HL-60 (cell line): ENCODE measurements around the gene KIFC1.

Experiments used
- DNase-seq, 2 experiments: peaks; one replicate each; pipeline ENCODE4 v3.0.0-alpha.2; 2010 to 2020; ENCODE audit warnings: low read depth in 1 of 2, low spot score in 1 of 2
- H3K27ac ChIP-seq: fragments of 250-450 bp; sonication (Bioruptor Pico); replicated peaks from 2 replicates; pipeline ENCODE4 v1.5.1; 2020; ENCODE audit warnings: mild to moderate bottlenecking, moderate library complexity
- H3K27me3 ChIP-seq: fragments of 250-450 bp; sonication (Bioruptor Pico); 2 replicates; pipeline ENCODE4 v1.5.1; 2021; ENCODE audit warnings: mild to moderate bottlenecking, moderate library complexity; ENCODE audit not compliant: insufficient read depth, poor library complexity, severe bottlenecking
- H3K4me3 ChIP-seq: replicated peaks from 2 replicates; pipeline ENCODE4 v1.5.1; 2011; ENCODE audit warnings: mild to moderate bottlenecking, control low read depth, low read length; ENCODE audit not compliant: insufficient read depth
- CTCF ChIP-seq: IDR thresholded peaks from one replicate; pipeline ENCODE4 v1.5.1; 2011; ENCODE audit warnings: low read length, control low read depth, inconsistent platforms; ENCODE audit not compliant: insufficient read depth
- GABPA ChIP-seq: IDR thresholded peaks from 2 replicates; pipeline ENCODE4 v1.6.1; 2012; ENCODE audit warnings: low read depth
- POLR2AphosphoS5 ChIP-seq: IDR thresholded peaks from 2 replicates; pipeline ENCODE4 v1.6.1; 2012; ENCODE audit warnings: low read depth
- REST ChIP-seq: IDR thresholded peaks from 2 replicates; pipeline ENCODE4 v1.6.1; 2012; ENCODE audit warnings: low read depth; ENCODE audit not compliant: insufficient replicate concordance
- SPI1 ChIP-seq: IDR thresholded peaks from 2 replicates; pipeline ENCODE4 v1.6.1; 2012; ENCODE audit warnings: low read depth, mild to moderate bottlenecking, borderline replicate concordance

KIFC1 gene

GRCh38 chr6:33428966-33429749, 37.5 kb downstream of the KIFC1 start:
- Histone ChIP-seq H3K27ac (no peak overlapping the region), H3K27me3 (no peaks in the 10 kb centered on the region), H3K4me3 (no peak overlapping the region)
- no peak for DNase-seq
- TF ChIP-seq POLR2AphosphoS5 (no peak), SPI1 (no peak), CTCF (no peak), REST (no peak), GABPA (no peak)

GRCh38 chr6:33429750-33430052, 38.1 kb downstream of the KIFC1 start:
- H3K27ac ChIP-seq: no peak overlapping the region
- no peak overlapping the region for H3K4me3 ChIP-seq
- TF ChIP-seq SPI1: no peak
- no peak for TF ChIP-seq REST
- no peak for TF ChIP-seq GABPA
- TF ChIP-seq CTCF: no peak
- no peak for TF ChIP-seq POLR2AphosphoS5

GRCh38 chr6:33430334-33430733, 38.7 kb downstream of the KIFC1 start:
- DNase-seq: no peak
- TF ChIP-seq POLR2AphosphoS5 (no peak), REST (no peak), GABPA (no peak), SPI1 (no peak), CTCF (no peak)
- Histone ChIP-seq H3K4me3 (no peak overlapping the region), H3K27me3 (no peaks in the 10 kb centered on the region), H3K27ac (no peak overlapping the region)

More at GRCh38 chr6:33429750-33430052, 38.1 kb downstream of the KIFC1 start:
- DNase-seq: no peak
- H3K27me3 ChIP-seq: no peaks in the 10 kb centered on the region
